HEK293 (cell line): ENCODE data around the gene TBC1D14.

ENCODE experiments used
- CTCF ChIA-PET: fragments of 350-600 bp; formaldehyde crosslinking; extraction: SDS; loops from one replicate; lab custom pipeline; 2021; ENCODE audit warnings: antibody characterized with exemption; lab: Yijun Ruan, JAX
- POLR2A ChIA-PET: fragments of 300-600 bp; formaldehyde crosslinking; extraction: SDS; loops from one replicate; lab custom pipeline; 2020; ENCODE audit warnings: antibody characterized with exemption, inconsistent platforms; lab: Yijun Ruan, JAX
- H3K27ac ChIP-seq: fragments of 200-500 bp; sonication (Bioruptor generic); 2 replicates; pipeline ENCODE4 v1.5.1; 2014; ENCODE audit warnings: low read depth, low read length, control low read depth, inconsistent platforms; ENCODE audit errors: extremely low read depth
- H3K36me3 ChIP-seq, 2 experiments: fragments of 200-500 bp in 1 of 2; sonication (Bioruptor generic) in 1 of 2; 1 replicate in 1 of 2; 2 replicates in 1 of 2; pipeline ENCODE4 v1.5.1; 2014 to 2017; ENCODE audit warnings: inconsistent platforms in 2 of 2, low read length in 2 of 2; ENCODE audit not compliant: control insufficient read depth in 2 of 2, insufficient read depth in 1 of 2
- H3K4me1 ChIP-seq: fragments of 200-500 bp; sonication (Bioruptor generic); 2 replicates; pipeline ENCODE4 v1.5.1; 2014; ENCODE audit warnings: mild to moderate bottlenecking, low read length, inconsistent platforms; ENCODE audit not compliant: control insufficient read depth, insufficient read depth
- H3K4me3 ChIP-seq: 2 replicates; pipeline ENCODE4 v1.5.1; 2011; ENCODE audit warnings: low read depth, mild to moderate bottlenecking, control low read depth, low read length, moderate library complexity
- H3K9me3 ChIP-seq: fragments of 200-500 bp; sonication (Bioruptor generic); 2 replicates; pipeline ENCODE4 v1.5.1; 2014; ENCODE audit warnings: low read depth, low read length, inconsistent platforms; ENCODE audit not compliant: control insufficient read depth, insufficient read depth
- GLI2 ChIP-seq: fragments of 450-650 bp; formaldehyde crosslinking; IDR thresholded peaks from 2 replicates; pipeline ENCODE4; 2017; ENCODE audit warnings: missing biosample characterization, missing genetic modification characterization, low read depth, borderline replicate concordance
- HOXD13 ChIP-seq: sonication (generic); formaldehyde crosslinking; IDR thresholded peaks from 2 replicates; pipeline ENCODE4 v1.8.0; 2022; ENCODE audit warnings: missing genetic modification reagents, borderline replicate concordance
- KLF8 ChIP-seq: fragments of 450-650 bp; formaldehyde crosslinking; IDR thresholded peaks from 2 replicates; pipeline ENCODE4 v1.5.1; 2016; ENCODE audit warnings: missing biosample characterization, missing genetic modification characterization
- SETDB1 ChIP-seq: IDR thresholded peaks from one replicate; pipeline ENCODE4 v1.6.1; 2017; ENCODE audit warnings: mild to moderate bottlenecking, low read length, moderate library complexity, mixed read lengths; ENCODE audit not compliant: insufficient read length
- ZBTB17 ChIP-seq: fragments of 450-650 bp; formaldehyde crosslinking; IDR thresholded peaks from 2 replicates; pipeline ENCODE4 v1.5.1; 2016; ENCODE audit warnings: missing biosample characterization, missing genetic modification characterization
- ZBTB8A ChIP-seq: fragments of 450-650 bp; formaldehyde crosslinking; IDR thresholded peaks from 2 replicates; pipeline ENCODE4 v1.5.1; 2016; ENCODE audit warnings: missing biosample characterization, missing genetic modification characterization
- ZNF140 ChIP-seq: fragments of 450-650 bp; formaldehyde crosslinking; IDR thresholded peaks from 2 replicates; pipeline ENCODE4 v1.5.1; 2016; ENCODE audit warnings: missing biosample characterization, missing genetic modification characterization
- ZNF155 ChIP-seq: fragments of 450-650 bp; formaldehyde crosslinking; IDR thresholded peaks from 2 replicates; pipeline ENCODE4 v1.5.1; 2016; ENCODE audit warnings: missing biosample characterization, missing genetic modification characterization
- ZNF174 ChIP-seq: fragments of 450-650 bp; formaldehyde crosslinking; IDR thresholded peaks from 2 replicates; pipeline ENCODE4 v1.5.0; 2017; ENCODE audit warnings: missing biosample characterization, mild to moderate bottlenecking, missing genetic modification characterization
- ZNF311 ChIP-seq: fragments of 450-650 bp; formaldehyde crosslinking; IDR thresholded peaks from 2 replicates; pipeline ENCODE4 v1.5.1; 2017; ENCODE audit warnings: missing biosample characterization, missing genetic modification characterization, borderline replicate concordance
- ZNF510 ChIP-seq: fragments of 450-650 bp; formaldehyde crosslinking; IDR thresholded peaks from 2 replicates; pipeline ENCODE4 v1.5.1; 2018; ENCODE audit warnings: mild to moderate bottlenecking, missing genetic modification characterization, missing biosample characterization; ENCODE audit not compliant: insufficient replicate concordance
- ZNF544 ChIP-seq: fragments of 450-650 bp; formaldehyde crosslinking; IDR thresholded peaks from 2 replicates; pipeline ENCODE4 v1.5.0; 2017; ENCODE audit warnings: missing biosample characterization, missing genetic modification characterization
- ZNF560 ChIP-seq: fragments of 450-650 bp; formaldehyde crosslinking; IDR thresholded peaks from 2 replicates; pipeline ENCODE4 v1.5.1; 2017; ENCODE audit warnings: missing biosample characterization, missing genetic modification characterization, borderline replicate concordance
- ZNF561 ChIP-seq: fragments of 450-650 bp; IDR thresholded peaks from 2 replicates; pipeline ENCODE4 v1.5.1; 2018; ENCODE audit warnings: missing biosample characterization, missing genetic modification characterization, borderline replicate concordance
- ZNF571 ChIP-seq: fragments of 450-650 bp; formaldehyde crosslinking; IDR thresholded peaks from 2 replicates; pipeline ENCODE4 v1.5.0; 2017; ENCODE audit warnings: missing biosample characterization, missing genetic modification characterization
- ZNF626 ChIP-seq: fragments of 450-650 bp; sonication (Bioruptor Pico); formaldehyde crosslinking; IDR thresholded peaks from 2 replicates; pipeline ENCODE4 v1.5.1; 2018; ENCODE audit warnings: missing biosample characterization, missing genetic modification characterization, inconsistent platforms
- ZNF664 ChIP-seq: fragments of 450-650 bp; formaldehyde crosslinking; IDR thresholded peaks from 2 replicates; pipeline ENCODE4 v1.5.1; 2016; ENCODE audit warnings: missing biosample characterization, missing genetic modification characterization
- ZNF701 ChIP-seq: fragments of 450-650 bp; formaldehyde crosslinking; IDR thresholded peaks from 2 replicates; pipeline ENCODE4 v1.5.1; 2016; ENCODE audit warnings: missing biosample characterization, missing genetic modification characterization
- ZNF768 ChIP-seq: fragments of 450-650 bp; formaldehyde crosslinking; IDR thresholded peaks from 2 replicates; pipeline ENCODE4 v1.5.1; 2018; ENCODE audit warnings: missing biosample characterization, mild to moderate bottlenecking, missing genetic modification characterization
- ZNF777 ChIP-seq: fragments of 450-650 bp; formaldehyde crosslinking; IDR thresholded peaks from 2 replicates; pipeline ENCODE4 v1.5.1; 2017; ENCODE audit warnings: missing biosample characterization, missing genetic modification characterization, borderline replicate concordance
- ZSCAN30 ChIP-seq: fragments of 450-650 bp; IDR thresholded peaks from 2 replicates; pipeline ENCODE4 v1.5.1; 2018; ENCODE audit warnings: missing biosample characterization, mild to moderate bottlenecking, missing genetic modification characterization, moderate library complexity
- TF ChIP-seq, protein P1 (sequence below): fragments of 450-650 bp; formaldehyde crosslinking; IDR thresholded peaks from 2 replicates; pipeline ENCODE4 v1.5.1; 2016; ENCODE audit warnings: missing biosample characterization, missing genetic modification characterization
- TF ChIP-seq, protein P2 (sequence below): fragments of 450-650 bp; formaldehyde crosslinking; IDR thresholded peaks from 2 replicates; pipeline ENCODE4 v1.5.1; 2017; ENCODE audit warnings: missing biosample characterization, missing genetic modification characterization
- TF ChIP-seq, protein P3 (sequence below): fragments of 450-650 bp; formaldehyde crosslinking; IDR thresholded peaks from 2 replicates; pipeline ENCODE4 v1.5.1; 2016; ENCODE audit warnings: missing biosample characterization, missing genetic modification characterization
- TF ChIP-seq, protein P4 (sequence below): fragments of 450-650 bp; formaldehyde crosslinking; IDR thresholded peaks from 2 replicates; pipeline ENCODE4 v1.5.1; 2017; ENCODE audit warnings: missing biosample characterization, mild to moderate bottlenecking, missing genetic modification characterization, moderate library complexity
- TF ChIP-seq, protein P5 (sequence below): fragments of 450-650 bp; formaldehyde crosslinking; IDR thresholded peaks from 2 replicates; pipeline ENCODE4 v1.5.1; 2017; ENCODE audit warnings: missing biosample characterization, missing genetic modification characterization

The TBC1D14 gene

DNA sequence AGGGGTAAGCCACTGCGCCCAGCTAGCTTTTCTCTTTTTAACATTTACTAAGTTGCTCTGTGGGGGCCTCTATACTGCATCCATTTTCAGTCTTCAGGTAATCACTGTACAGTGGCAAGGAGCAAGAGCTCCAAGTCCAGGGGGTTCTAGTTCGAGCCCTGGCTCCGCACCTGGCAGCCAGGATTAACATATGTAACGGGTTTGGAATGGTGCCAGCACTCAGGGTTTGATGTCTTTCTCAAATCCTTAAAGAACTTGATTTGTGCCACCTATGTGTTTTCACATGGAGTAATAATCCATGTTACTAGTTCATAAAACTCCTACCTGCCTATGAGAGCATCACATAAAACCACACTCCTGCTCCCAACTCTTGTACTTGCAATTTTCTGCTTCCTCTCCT lies 153.7 kb downstream of the TBC1D14 start:
- peaks cover 0 to 79% of the 10 kb centered on the region in 2 experiments; a peak in 2 of 3 replicates for H3K36me3 ChIP-seq
- ChIA-PET CTCF (interaction anchor here (0.5 kb wide), 1 partner anchor 211 kb away, joined by 3 read pairs; no protein-coding TSS in a partner anchor), POLR2A (no interaction called here)
- no peak overlapping the region for H3K4me3 ChIP-seq
- H3K9me3 ChIP-seq, result no peaks in the 10 kb centered on the region
- TF ChIP-seq ZNF140, result no peak
- TF ChIP-seq ZBTB8A (tag by site-specific recombination), result no peak
- TF ChIP-seq, protein P1, sequence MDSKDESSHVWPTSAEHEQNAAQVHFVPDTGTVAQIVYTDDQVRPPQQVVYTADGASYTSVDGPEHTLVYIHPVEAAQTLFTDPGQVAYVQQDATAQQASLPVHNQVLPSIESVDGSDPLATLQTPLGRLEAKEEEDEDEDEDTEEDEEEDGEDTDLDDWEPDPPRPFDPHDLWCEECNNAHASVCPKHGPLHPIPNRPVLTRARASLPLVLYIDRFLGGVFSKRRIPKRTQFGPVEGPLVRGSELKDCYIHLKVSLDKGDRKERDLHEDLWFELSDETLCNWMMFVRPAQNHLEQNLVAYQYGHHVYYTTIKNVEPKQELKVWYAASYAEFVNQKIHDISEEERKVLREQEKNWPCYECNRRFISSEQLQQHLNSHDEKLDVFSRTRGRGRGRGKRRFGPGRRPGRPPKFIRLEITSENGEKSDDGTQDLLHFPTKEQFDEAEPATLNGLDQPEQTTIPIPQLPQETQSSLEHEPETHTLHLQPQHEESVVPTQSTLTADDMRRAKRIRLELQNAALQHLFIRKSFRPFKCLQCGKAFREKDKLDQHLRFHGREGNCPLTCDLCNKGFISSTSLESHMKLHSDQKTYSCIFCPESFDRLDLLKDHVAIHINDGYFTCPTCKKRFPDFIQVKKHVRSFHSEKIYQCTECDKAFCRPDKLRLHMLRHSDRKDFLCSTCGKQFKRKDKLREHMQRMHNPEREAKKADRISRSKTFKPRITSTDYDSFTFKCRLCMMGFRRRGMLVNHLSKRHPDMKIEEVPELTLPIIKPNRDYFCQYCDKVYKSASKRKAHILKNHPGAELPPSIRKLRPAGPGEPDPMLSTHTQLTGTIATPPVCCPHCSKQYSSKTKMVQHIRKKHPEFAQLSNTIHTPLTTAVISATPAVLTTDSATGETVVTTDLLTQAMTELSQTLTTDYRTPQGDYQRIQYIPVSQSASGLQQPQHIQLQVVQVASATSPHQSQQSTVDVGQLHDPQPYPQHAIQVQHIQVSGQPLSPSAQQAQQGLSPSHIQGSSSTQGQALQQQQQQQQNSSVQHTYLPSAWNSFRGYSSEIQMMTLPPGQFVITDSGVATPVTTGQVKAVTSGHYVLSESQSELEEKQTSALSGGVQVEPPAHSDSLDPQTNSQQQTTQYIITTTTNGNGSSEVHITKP, result no peak
- no peak for TF ChIP-seq ZNF544 (tag by site-specific recombination)
- TF ChIP-seq ZNF701 (tag by site-specific recombination), result no peak
- TF ChIP-seq KLF8 (tag by site-specific recombination), result no peak
- no peak for TF ChIP-seq ZNF174 (tag by site-specific recombination)
- TF ChIP-seq, protein P2, sequence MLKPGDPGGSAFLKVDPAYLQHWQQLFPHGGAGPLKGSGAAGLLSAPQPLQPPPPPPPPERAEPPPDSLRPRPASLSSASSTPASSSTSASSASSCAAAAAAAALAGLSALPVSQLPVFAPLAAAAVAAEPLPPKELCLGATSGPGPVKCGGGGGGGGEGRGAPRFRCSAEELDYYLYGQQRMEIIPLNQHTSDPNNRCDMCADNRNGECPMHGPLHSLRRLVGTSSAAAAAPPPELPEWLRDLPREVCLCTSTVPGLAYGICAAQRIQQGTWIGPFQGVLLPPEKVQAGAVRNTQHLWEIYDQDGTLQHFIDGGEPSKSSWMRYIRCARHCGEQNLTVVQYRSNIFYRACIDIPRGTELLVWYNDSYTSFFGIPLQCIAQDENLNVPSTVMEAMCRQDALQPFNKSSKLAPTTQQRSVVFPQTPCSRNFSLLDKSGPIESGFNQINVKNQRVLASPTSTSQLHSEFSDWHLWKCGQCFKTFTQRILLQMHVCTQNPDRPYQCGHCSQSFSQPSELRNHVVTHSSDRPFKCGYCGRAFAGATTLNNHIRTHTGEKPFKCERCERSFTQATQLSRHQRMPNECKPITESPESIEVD (tag by site-specific recombination), result no peak
- TF ChIP-seq ZNF777 (tag by site-specific recombination), result no peak
- TF ChIP-seq ZNF664 (tag by site-specific recombination), result no peak
- TF ChIP-seq ZNF768 (tag by site-specific recombination), result no peak
- TF ChIP-seq ZSCAN30 (tag by site-specific recombination), result no peak
- TF ChIP-seq, protein P3, sequence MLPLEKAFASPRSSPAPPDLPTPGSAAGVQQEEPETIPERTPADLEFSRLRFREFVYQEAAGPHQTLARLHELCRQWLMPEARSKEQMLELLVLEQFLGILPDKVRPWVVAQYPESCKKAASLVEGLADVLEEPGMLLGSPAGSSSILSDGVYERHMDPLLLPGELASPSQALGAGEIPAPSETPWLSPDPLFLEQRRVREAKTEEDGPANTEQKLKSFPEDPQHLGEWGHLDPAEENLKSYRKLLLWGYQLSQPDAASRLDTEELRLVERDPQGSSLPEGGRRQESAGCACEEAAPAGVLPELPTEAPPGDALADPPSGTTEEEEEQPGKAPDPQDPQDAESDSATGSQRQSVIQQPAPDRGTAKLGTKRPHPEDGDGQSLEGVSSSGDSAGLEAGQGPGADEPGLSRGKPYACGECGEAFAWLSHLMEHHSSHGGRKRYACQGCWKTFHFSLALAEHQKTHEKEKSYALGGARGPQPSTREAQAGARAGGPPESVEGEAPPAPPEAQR (tag by site-specific recombination), result no peak
- TF ChIP-seq SETDB1, result no peak
- no peak for TF ChIP-seq ZBTB17 (tag by site-specific recombination)
- no peak for TF ChIP-seq ZNF560 (tag by site-specific recombination)
- TF ChIP-seq HOXD13 (CRISPR knock-in tag), result no peak
- TF ChIP-seq ZNF571, result no peak
- H3K4me1 ChIP-seq, result peaks cover 2% of the 10 kb centered on the region; the same call in 1 of the 2 replicates
- no peak overlapping the region for H3K27ac ChIP-seq

DNA sequence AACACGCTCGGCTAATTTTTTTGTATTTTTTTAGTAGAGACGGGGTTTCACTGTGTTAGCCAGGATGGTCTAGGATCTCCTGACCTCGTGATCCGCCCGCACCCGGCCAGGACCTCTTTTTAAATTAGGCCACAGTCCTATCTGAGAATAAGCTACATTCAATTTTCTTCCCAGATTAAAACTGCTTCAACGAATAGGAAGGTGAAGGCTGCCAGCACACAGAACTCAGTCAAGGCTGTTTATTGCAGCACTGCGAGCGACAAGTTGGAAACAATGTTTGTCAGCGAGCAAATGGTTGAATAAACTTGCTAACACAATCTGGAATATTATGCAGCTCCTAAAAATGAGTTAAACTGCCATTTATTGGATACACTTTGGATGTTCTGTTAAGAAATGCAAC lies 156.4 kb downstream of the TBC1D14 start:
- ChIA-PET CTCF (interaction anchor here (0.6 to 6.3 kb wide), 7 partner anchors 15 to 159 kb away, joined by 3 to 69 read pairs (median 3); partner anchors contain the start of gene TADA2B), POLR2A (interaction anchor here (0.8 to 2.3 kb wide), 2 partner anchors 11 to 23 kb away, joined by 3 to 8 read pairs; partner anchors contain the start of gene TADA2B)
- Histone ChIP-seq H3K4me1 (peaks cover 2% of the 10 kb centered on the region; the same call in 1 of the 2 replicates), H3K9me3 (no peaks in the 10 kb centered on the region), H3K27ac (no peak overlapping the region), H3K36me3 (peaks cover 0 to 53% of the 10 kb centered on the region in 2 experiments; a peak in 2 of 3 replicates), H3K4me3 (no peak overlapping the region)
- TF ChIP-seq ZNF626 (no peak), ZNF311 (tag by site-specific recombination) (no peak), ZNF561 (no peak), HOXD13 (CRISPR knock-in tag) (no peak), ZNF155 (tag by site-specific recombination) (no peak), ZNF510 (tag by site-specific recombination) (no peak), GLI2 (tag by site-specific recombination) (no peak), ZNF664 (tag by site-specific recombination) (no peak)
- TF ChIP-seq, protein P4, sequence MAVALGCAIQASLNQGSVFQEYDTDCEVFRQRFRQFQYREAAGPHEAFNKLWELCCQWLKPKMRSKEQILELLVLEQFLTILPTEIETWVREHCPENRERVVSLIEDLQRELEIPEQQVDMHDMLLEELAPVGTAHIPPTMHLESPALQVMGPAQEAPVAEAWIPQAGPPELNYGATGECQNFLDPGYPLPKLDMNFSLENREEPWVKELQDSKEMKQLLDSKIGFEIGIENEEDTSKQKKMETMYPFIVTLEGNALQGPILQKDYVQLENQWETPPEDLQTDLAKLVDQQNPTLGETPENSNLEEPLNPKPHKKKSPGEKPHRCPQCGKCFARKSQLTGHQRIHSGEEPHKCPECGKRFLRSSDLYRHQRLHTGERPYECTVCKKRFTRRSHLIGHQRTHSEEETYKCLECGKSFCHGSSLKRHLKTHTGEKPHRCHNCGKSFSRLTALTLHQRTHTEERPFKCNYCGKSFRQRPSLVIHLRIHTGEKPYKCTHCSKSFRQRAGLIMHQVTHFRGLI (tag by site-specific recombination), result no peak
- TF ChIP-seq, protein P5, sequence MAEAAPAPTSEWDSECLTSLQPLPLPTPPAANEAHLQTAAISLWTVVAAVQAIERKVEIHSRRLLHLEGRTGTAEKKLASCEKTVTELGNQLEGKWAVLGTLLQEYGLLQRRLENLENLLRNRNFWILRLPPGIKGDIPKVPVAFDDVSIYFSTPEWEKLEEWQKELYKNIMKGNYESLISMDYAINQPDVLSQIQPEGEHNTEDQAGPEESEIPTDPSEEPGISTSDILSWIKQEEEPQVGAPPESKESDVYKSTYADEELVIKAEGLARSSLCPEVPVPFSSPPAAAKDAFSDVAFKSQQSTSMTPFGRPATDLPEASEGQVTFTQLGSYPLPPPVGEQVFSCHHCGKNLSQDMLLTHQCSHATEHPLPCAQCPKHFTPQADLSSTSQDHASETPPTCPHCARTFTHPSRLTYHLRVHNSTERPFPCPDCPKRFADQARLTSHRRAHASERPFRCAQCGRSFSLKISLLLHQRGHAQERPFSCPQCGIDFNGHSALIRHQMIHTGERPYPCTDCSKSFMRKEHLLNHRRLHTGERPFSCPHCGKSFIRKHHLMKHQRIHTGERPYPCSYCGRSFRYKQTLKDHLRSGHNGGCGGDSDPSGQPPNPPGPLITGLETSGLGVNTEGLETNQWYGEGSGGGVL, result no peak
